Bronchial epithelial cell (primary cell): ENCODE data around the gene DDO. TPM values are rescaled to one million over a fixed set of nuclear protein-coding genes. Genes with fewer than 3 reads are reported as not detected.
"Not testable (repeated sequence)": the region's sequence is repeated elsewhere in the genome, so short reads cannot be mapped to it uniquely, and the experiment has no call there.

ENCODE experiments used
- DNase-seq: peaks from one replicate; pipeline ENCODE4 v3.0.0-alpha.2; 2010; ENCODE audit warnings: low read depth
- FAIRE-seq: peaks from 2 replicates; lab custom pipeline; 2011; peaks lifted over from hg19 to GRCh38; lab: Jason Lieb, UNC
- H3K27me3 ChIP-seq: 2 replicates; pipeline ENCODE4 v1.5.1; 2011; ENCODE audit warnings: low read length; ENCODE audit not compliant: control insufficient read depth, insufficient read depth
- H3K36me3 ChIP-seq: 2 replicates; pipeline ENCODE4 v1.5.1; 2011; ENCODE audit warnings: low read length; ENCODE audit not compliant: control insufficient read depth, insufficient read depth
- H3K4me3 ChIP-seq: 2 replicates; pipeline ENCODE4 v1.5.1; 2011; ENCODE audit warnings: mild to moderate bottlenecking, low read depth, low read length, control low read depth
- CTCF ChIP-seq: IDR thresholded peaks from 2 replicates; pipeline ENCODE4 v1.5.1; 2011; ENCODE audit warnings: mild to moderate bottlenecking, moderate library complexity, low read length, control low read depth, inconsistent platforms; ENCODE audit not compliant: insufficient read depth, severe bottlenecking
- total RNA-seq: library from RNA; depleted of rRNA; stranded (reverse); fragments of >200 nt; gene quantifications from 2 replicates; pipeline ENCODE4 v1.2.1, GENCODE V29; 2014

The DDO gene
- total RNA-seq, 1 donor from 2014 or later = not detected

- TF ChIP-seq CTCF = no peak
- no peaks in the 10 kb centered on the region for H3K36me3 ChIP-seq
- no peak for DNase-seq
These were observed 63.4 kb downstream of the DDO start for GRCh38 chr6:110351986-110352385.

GRCh38 chr6:110351546-110351945 is 63.8 kb downstream of the DDO start:
- no peak for TF ChIP-seq CTCF
- FAIRE-seq = no peak

More at GRCh38 chr6:110351986-110352385, 63.4 kb downstream of the DDO start:
- FAIRE-seq = no peak
- Histone ChIP-seq H3K4me3 (no peak overlapping the region), H3K27me3 (peaks cover 3% of the 10 kb centered on the region)

DNA sequence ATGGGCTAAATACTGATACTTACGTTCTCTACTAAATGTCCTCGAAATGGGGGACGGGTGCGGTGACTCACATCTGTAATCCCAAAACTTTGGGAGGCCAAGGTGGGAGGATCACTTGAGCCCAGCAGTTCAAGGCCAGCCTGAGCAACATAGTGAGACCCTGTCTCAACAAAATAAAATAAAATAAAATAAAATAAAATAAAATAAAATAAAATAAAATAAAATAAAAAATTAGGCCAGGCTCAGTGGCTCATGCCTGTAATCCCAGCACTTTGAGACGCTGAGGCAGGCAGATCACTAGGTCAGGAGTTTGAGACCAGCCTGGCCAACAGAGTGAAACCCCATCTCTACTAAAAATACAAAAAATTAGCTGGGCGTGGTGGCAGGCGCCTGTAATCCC is 64.8 kb downstream of the DDO start:
- H3K4me3 ChIP-seq, H3K36me3 ChIP-seq, DNase-seq, H3K27me3 ChIP-seq, FAIRE-seq: not testable (repeated sequence)

More at GRCh38 chr6:110351546-110351945, 63.8 kb downstream of the DDO start:
- Histone ChIP-seq H3K27me3 (no peaks in the 10 kb centered on the region), H3K4me3 (no peak overlapping the region), H3K36me3 (no peaks in the 10 kb centered on the region)
- no peak for DNase-seq

- H3K27me3 ChIP-seq = no peaks in the 10 kb centered on the region
- no peak for DNase-seq
- H3K4me3 ChIP-seq = no peak overlapping the region
- FAIRE-seq = peak; percentile 52
- no peaks in the 10 kb centered on the region for H3K36me3 ChIP-seq
- TF ChIP-seq CTCF = no peak
These were observed 66.2 kb downstream of the DDO start for GRCh38 chr6:110348961-110349690.

DNA sequence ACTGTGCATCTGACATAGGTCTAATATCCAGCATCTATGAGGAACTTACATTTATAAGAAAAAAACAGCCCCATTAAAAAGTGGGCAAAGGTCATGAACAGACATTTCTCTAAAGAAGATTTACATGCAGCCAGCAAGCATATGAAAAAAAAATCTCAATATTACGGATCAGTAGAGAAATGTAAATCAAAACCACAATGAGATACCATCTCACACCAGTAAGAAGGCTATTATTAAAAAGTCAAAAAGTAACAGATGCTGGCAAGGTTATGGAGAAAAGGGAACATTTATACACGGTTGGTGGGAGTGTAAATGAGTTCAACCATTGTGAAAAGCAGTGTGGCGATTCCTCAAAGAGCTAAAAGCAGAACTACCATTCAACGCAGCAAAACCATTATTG is 70.3 kb downstream of the DDO start:
- DNase-seq = no peak
- no peak overlapping the region for H3K4me3 ChIP-seq
- TF ChIP-seq CTCF = no peak
- no peak for FAIRE-seq
- H3K36me3 ChIP-seq = no peaks in the 10 kb centered on the region
- no peaks in the 10 kb centered on the region for H3K27me3 ChIP-seq

GRCh38 chr6:110342759-110343158 is 72.6 kb downstream of the DDO start:
- Histone ChIP-seq H3K4me3 (no peak overlapping the region), H3K36me3 (no peaks in the 10 kb centered on the region), H3K27me3 (no peaks in the 10 kb centered on the region)
- TF ChIP-seq CTCF = no peak
- peak; percentile 74 for DNase-seq
- FAIRE-seq = no peak

Other genes starting within 250 kb of the DDO start
- gene WASF1, start 235.9 kb downstream of the DDO start, total RNA-seq = 5.4 and 7.1 TPM in 2 replicates
- gene CDC40, start 235.1 kb downstream of the DDO start, total RNA-seq = 10.5 and 11.1 TPM in 2 replicates
- gene METTL24, start 57.2 kb downstream of the DDO start, total RNA-seq = not detected in 2 replicates
- not detected in 2 replicates for gene SLC22A16, start 61.0 kb upstream of the DDO start, total RNA-seq